GM23338 (cell line): Measurements from ENCODE around the gene COL4A6. TPM values are rescaled to one million over a fixed set of nuclear protein-coding genes. Genes with fewer than 3 reads are reported as not detected.

Experiments
- ATAC-seq: fragments of 200-7000 bp; cut with Tn5 transposase; 3 replicates; pipeline ENCODE4 v1.9.1; 2020
- DNase-seq: peaks from one replicate; pipeline ENCODE4 v3.0.0-alpha.2; 2015; ENCODE audit warnings: low spot score
- H2AFZ ChIP-seq: fragments of 200-600 bp; sonication (generic); 2 replicates; pipeline ENCODE4 v1.8.0; 2016; ENCODE audit warnings: antibody characterized with exemption, mild to moderate bottlenecking, moderate library complexity
- H3F3A ChIP-seq: fragments of 200-600 bp; sonication (generic); replicated peaks from 2 replicates; pipeline ENCODE4 v1.8.0; 2017; ENCODE audit warnings: antibody characterized with exemption, mixed run types, low read depth
- H3K27ac ChIP-seq: fragments of 200-600 bp; sonication (generic); 2 replicates; pipeline ENCODE4 v1.6.1; 2016; ENCODE audit warnings: low read depth
- H3K27me3 ChIP-seq: fragments of 200-600 bp; sonication (generic); 2 replicates; pipeline ENCODE4 v1.8.0; 2016; ENCODE audit warnings: mild to moderate bottlenecking, mixed run types, moderate library complexity; ENCODE audit not compliant: insufficient read depth
- H3K36me3 ChIP-seq: fragments of 200-600 bp; sonication (generic); 2 replicates; pipeline ENCODE4 v1.8.0; 2016; ENCODE audit warnings: mild to moderate bottlenecking; ENCODE audit not compliant: insufficient read depth
- H3K4me1 ChIP-seq: fragments of 200-600 bp; sonication (generic); 2 replicates; pipeline ENCODE4 v1.8.0; 2016; ENCODE audit warnings: mild to moderate bottlenecking, moderate library complexity; ENCODE audit not compliant: insufficient read depth
- H3K4me2 ChIP-seq: fragments of 200-600 bp; sonication (generic); 2 replicates; pipeline ENCODE4 v1.7.1; 2017; ENCODE audit warnings: mixed run types
- H3K4me3 ChIP-seq: fragments of 200-600 bp; sonication (generic); 2 replicates; pipeline ENCODE4 v1.6.1; 2016; ENCODE audit warnings: mixed run types
- H3K79me2 ChIP-seq: fragments of 200-600 bp; sonication (generic); replicated peaks from 2 replicates; pipeline ENCODE4 v1.8.0; 2017; ENCODE audit warnings: mild to moderate bottlenecking; ENCODE audit not compliant: insufficient read depth
- H3K9me2 ChIP-seq: fragments of 200-600 bp; sonication (generic); 2 replicates; pipeline ENCODE4 v1.8.0; 2017; ENCODE audit not compliant: insufficient read depth
- H4K20me1 ChIP-seq: fragments of 200-600 bp; sonication (generic); replicated peaks from 2 replicates; pipeline ENCODE4 v1.8.0; 2017; ENCODE audit warnings: mild to moderate bottlenecking; ENCODE audit not compliant: insufficient read depth
- H3K27ac Mint-ChIP-seq: 2 replicates; pipeline ENCODE4 v1.8.0; 2020; ENCODE audit warnings: inconsistent platforms, mild to moderate bottlenecking, moderate library complexity, mixed read lengths
- H3K27me3 Mint-ChIP-seq: 3 replicates; pipeline ENCODE4 v1.8.0; 2022; ENCODE audit warnings: low read depth, mild to moderate bottlenecking, moderate library complexity, mixed read lengths, inconsistent platforms; ENCODE audit not compliant: insufficient read depth, poor library complexity
- H3K36me3 Mint-ChIP-seq: 3 replicates; pipeline ENCODE4 v1.8.0; 2021; ENCODE audit warnings: low read depth, mild to moderate bottlenecking, inconsistent platforms, moderate library complexity, mixed read lengths
- H3K4me1 Mint-ChIP-seq: 3 replicates; pipeline ENCODE4 v1.8.0; 2020; ENCODE audit warnings: mild to moderate bottlenecking, inconsistent platforms, mixed read lengths
- H3K4me3 Mint-ChIP-seq: 3 replicates; pipeline ENCODE4 v1.8.0; 2021; ENCODE audit warnings: moderate library complexity, mild to moderate bottlenecking, inconsistent platforms, mixed read lengths
- H3K9me3 Mint-ChIP-seq: 3 replicates; pipeline ENCODE4 v1.8.0; 2020; ENCODE audit warnings: moderate library complexity, mild to moderate bottlenecking, inconsistent platforms, mixed read lengths
- CREB1 ChIP-seq: fragments of 250-450 bp; sonication (Bioruptor Pico); IDR thresholded peaks from 2 replicates; pipeline ENCODE4 v1.5.0; 2020; ENCODE audit warnings: low read depth, mild to moderate bottlenecking, moderate library complexity
- CTCF ChIP-seq, 2 experiments: fragments of 200-600 bp in 1 of 2; sonication (generic) in 1 of 2; conservative IDR thresholded peaks; 2 replicates each; pipeline versions ENCODE4 v1.5.1 to v1.6.1; 2016 to 2017; ENCODE audit warnings: antibody characterized with exemption in 2 of 2, low read depth in 2 of 2, mild to moderate bottlenecking in 2 of 2, moderate library complexity in 1 of 2
- ETS1 ChIP-seq: IDR thresholded peaks from 2 replicates; pipeline ENCODE4 v1.6.1; 2016; ENCODE audit warnings: antibody characterized with exemption
- EZH2 ChIP-seq: fragments of 200-600 bp; sonication (generic); IDR thresholded peaks from one replicate; pipeline ENCODE4 v1.8.0; 2017; ENCODE audit warnings: antibody characterized with exemption, mild to moderate bottlenecking, low read depth; ENCODE audit not compliant: unreplicated experiment
- EZH2phosphoT487 ChIP-seq: fragments of 200-600 bp; sonication (generic); IDR thresholded peaks from one replicate; pipeline ENCODE4 v1.8.1; 2018; ENCODE audit warnings: antibody characterized with exemption; ENCODE audit not compliant: unreplicated experiment
- JUNB ChIP-seq: IDR thresholded peaks from one replicate; pipeline ENCODE4 v1.6.1; 2016; ENCODE audit warnings: antibody characterized with exemption; ENCODE audit not compliant: unreplicated experiment
- NANOG ChIP-seq: IDR thresholded peaks from 2 replicates; pipeline ENCODE4 v1.6.1; 2016; ENCODE audit warnings: antibody characterized with exemption, borderline replicate concordance
- POLR2AphosphoS5 ChIP-seq: IDR thresholded peaks from 2 replicates; pipeline ENCODE4 v1.6.1; 2016; ENCODE audit warnings: antibody characterized with exemption, low read depth
- REST ChIP-seq: IDR thresholded peaks from one replicate; pipeline ENCODE4 v1.6.1; 2018; ENCODE audit warnings: antibody characterized with exemption; ENCODE audit not compliant: unreplicated experiment
- STAT1 ChIP-seq: IDR thresholded peaks from one replicate; pipeline ENCODE4 v1.6.1; 2016; ENCODE audit warnings: antibody characterized with exemption; ENCODE audit not compliant: unreplicated experiment
- ZNF114 ChIP-seq: fragments of 250-450 bp; sonication (Bioruptor Pico); IDR thresholded peaks from 2 replicates; pipeline ENCODE4 v1.5.0; 2020; ENCODE audit warnings: mild to moderate bottlenecking, moderate library complexity
- ZNF331 ChIP-seq: fragments of 250-450 bp; sonication (Bioruptor Pico); IDR thresholded peaks from 2 replicates; pipeline ENCODE4 v1.5.0; 2020; ENCODE audit warnings: low read depth, mild to moderate bottlenecking, moderate library complexity
- ZNF462 ChIP-seq: fragments of 250-450 bp; sonication (Bioruptor Pico); IDR thresholded peaks from 2 replicates; pipeline ENCODE4 v1.5.0; 2020; ENCODE audit warnings: mild to moderate bottlenecking, moderate library complexity
- polyA plus RNA-seq: library from polyadenylated mRNA; unstranded; fragments of >200 nt; fragmentation: Nextera tagmentation; extraction: Ambion mirVana; gene quantifications from 2 replicates; pipeline ENCODE4 v1.2.1, GENCODE V29; 2016
- total RNA-seq: library from RNA; depleted of rRNA; stranded (reverse); fragments of >200 nt; shearing (Covaris generic); gene quantifications from 2 replicates; pipeline ENCODE4 v1.2.3, GENCODE V29; 2014

COL4A6 gene
- total and polyA plus RNA-seq, 2 experiments from 2014 or later: 4.1 to 15.2 TPM

- H3K9me2 ChIP-seq: no peaks in the 10 kb centered on the region
- Mint-ChIP-seq H3K36me3 (peaks cover 11% of the 10 kb centered on the region), H3K4me1 (no peaks in the 10 kb centered on the region), H3K27ac (no peak overlapping the region), H3K27me3 (peaks cover 2% of the 10 kb centered on the region), H3K4me3 (no peak overlapping the region), H3K9me3 (peaks cover 11% of the 10 kb centered on the region; the same call in 2 of the 3 replicates)
- no peak overlapping the region for H2AFZ ChIP-seq
- no peaks in the 10 kb centered on the region for H3K36me3 ChIP-seq
- no peaks in the 10 kb centered on the region for H3K79me2 ChIP-seq
- no peak overlapping the region for H3K4me2 ChIP-seq
- no peak overlapping the region for H3K27ac ChIP-seq
- no peaks in the 10 kb centered on the region for H3F3A ChIP-seq
- H3K4me3 ChIP-seq: no peak overlapping the region
- ATAC-seq (no peak), DNase-seq (no peak)
- TF ChIP-seq CTCF (conservative IDR thresholded peaks at IDR 0.05; ENCODE audit: low read depth in 2 of 2) (no peak), ZNF114 (no peak), STAT1 (no peak), NANOG (no peak), ZNF331 (CRISPR knock-in tag) (no peak), ZNF462 (CRISPR knock-in tag) (no peak), POLR2AphosphoS5 (no peak), JUNB (no peak), REST (no peak), CREB1 (no peak), EZH2 (no peak), ETS1 (no peak), EZH2phosphoT487 (no peak)
- no peaks in the 10 kb centered on the region for H3K4me1 ChIP-seq
- no peaks in the 10 kb centered on the region for H3K27me3 ChIP-seq
- H4K20me1 ChIP-seq: no peaks in the 10 kb centered on the region
Measured at GRCh38 chrX:108292053-108292452, 146.2 kb downstream of the COL4A6 start.
